ENCODE results near the gene EIF1AX.
A peak's percentile ranks its signal among the peaks of the same experiment; 100 is the strongest.
"Not testable (repeated sequence)": the region's sequence is repeated elsewhere in the genome, so short reads cannot be mapped to it uniquely, and the experiment has no call there.

Gene EIF1AX, protein sequence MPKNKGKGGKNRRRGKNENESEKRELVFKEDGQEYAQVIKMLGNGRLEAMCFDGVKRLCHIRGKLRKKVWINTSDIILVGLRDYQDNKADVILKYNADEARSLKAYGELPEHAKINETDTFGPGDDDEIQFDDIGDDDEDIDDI

DNA sequence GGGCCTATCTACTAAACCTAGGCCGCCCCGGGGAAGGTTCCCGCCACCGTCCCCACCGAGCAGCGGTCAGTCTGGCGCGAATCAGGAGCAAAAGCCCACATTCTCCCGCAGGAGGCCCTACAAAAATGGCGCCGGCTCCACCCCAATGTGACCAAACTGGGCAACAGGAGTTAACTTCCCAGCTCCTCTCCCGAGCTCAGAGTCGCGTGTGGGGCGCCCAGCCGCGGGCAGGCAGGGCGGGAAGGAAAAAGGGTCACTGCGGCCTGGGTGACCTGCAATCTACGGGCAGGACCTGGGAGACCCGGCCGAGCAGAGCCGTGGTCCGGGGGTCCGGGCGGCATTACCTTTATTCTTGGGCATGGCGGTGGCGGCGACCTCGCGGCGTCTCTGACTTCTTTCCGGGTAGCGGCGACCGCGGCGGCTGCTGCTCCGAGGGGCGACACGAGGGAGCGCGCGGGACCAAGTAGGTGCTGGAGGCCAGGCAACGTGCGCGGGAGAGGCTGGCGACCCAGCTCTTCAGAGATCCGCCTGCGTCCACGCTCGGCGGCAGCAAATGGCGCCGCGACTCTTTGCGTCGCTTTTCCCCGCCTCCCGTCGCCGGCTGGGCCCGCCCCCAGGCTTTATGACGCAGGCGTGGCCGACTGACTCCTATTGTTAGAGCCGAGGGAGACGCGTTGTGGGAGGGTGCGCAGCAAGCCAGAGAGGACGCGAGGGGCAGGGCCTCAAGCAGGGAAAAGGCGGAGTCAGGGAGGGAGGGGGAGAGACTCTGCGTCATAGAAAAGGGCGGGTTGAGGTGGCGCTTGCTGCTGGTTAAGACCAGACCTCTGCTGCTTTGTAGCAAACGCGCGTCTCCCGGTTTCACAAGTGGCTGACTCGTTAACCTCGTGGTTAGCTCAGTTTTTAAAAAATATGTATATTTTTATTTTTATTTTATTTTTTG lies at the start of gene EIF1AX:
Gene EIF1AX (minus strand): TSS at position 558 of the 940 bp plus-strand sequence. CDS start 198 bp downstream, at position 360.
- DNase-seq, result peak; percentile 69 to 85

DNA sequence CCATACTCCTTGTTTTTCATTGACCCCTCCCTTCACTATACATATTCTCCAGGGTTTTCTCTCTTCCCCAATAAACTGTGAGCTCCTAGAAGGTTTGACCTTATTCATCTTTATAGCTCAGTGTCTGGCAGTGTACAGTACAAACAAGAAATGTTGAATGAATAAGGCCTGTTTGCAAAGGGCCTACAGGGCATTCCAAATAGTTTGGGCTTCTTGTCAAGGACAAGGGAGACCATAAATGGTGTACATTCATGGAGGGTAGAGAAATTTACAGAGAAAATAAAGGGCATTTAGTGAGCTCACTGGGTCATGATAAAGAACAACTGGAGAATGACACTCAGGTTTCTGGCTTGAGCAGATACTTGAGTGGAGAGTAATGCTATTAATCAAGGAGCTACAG lies 47.5 kb upstream of the EIF1AX start:
- no peak for DNase-seq

DNA sequence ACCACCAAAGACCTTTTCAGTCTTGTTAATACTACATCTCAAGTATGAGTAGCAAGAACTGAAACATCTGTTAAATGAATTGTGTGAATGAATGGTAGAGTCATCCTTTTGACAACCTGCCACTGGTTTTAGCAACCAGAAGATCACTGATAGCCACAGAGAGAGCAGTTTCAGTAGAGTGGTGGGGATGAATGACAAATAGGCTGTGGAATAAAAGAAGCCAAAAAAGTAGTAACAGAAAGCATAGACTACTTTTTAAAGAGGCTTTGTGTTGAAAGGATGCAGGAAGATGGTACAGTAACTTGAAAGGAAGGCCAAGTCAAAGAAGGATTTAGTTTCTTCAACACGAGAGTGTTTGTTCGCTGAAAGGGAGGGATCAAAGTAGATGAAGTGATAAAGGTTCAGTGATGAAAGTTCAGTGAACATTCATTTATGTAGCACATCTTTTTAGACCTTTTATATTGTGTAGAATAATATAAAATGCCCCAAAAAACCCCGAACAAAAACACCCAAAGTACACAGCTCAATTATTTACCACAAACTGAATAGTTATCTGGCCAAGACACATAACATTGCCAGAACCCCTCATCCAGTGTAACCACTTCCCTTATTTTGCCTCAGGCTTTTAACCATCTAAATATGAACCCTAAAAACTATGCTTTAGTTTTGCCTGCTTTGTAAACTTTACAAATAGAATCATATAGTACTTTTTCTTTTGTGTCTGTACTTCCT lies 40.1 kb upstream of the EIF1AX start:
- DNase-seq, result no peak

DNA sequence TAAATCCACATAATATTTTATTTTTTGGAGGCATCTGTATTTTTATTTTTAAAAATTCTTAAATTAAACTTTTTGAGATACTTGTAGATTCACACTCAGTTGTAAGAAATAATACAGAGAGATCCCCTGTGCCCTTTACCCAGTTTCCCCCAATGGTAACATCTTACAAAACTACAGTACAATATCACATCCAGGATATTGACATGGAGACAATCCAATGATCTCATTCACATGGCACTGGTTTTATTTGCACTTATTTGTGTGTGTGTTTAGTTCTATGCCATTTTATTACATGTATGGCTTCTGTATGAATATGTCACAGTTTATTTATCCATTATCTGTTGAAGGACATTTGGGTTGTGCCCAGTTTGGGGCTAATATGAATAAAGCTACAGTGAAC lies 35.5 kb upstream of the EIF1AX start:
- DNase-seq, result no peak

DNA sequence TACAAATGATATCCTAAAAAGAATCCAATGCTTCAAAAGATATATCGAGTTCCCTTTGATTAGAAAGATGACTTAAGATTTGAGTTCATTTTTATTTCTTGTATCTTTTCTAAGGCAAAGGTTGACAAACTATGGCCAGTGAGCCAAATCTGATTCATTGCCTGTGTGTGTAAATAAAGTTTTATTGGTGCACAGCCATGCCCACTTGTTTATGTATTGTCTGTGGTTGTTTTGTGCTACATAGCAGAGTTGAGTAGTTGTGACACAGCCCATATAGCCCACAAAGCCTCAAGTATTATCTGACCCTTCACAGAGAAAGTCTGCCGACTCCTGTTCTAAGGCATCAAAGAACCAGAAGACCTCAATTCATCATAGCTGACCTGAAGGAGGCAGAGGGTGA lies 32.2 kb upstream of the EIF1AX start:
- no peak for DNase-seq

DNA sequence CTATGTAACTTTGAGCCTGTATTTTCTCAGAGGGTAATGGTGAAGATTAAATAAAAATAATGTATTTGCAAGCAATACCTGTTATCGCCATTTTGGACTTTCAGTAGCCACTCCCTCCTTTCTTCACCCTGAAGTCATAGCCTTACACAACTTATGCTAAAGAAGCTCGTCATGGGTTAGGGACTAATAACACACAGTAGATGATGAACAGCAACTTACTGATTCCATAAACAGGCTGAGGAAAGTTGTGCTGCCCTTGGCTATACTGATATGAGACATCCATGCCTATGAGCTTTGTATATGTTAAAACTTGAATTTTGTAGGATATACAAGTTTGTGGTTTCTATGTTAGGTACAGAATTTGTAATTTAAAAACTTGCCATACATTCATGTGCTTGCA lies 31.7 kb upstream of the EIF1AX start:
- DNase-seq, result no peak

DNA sequence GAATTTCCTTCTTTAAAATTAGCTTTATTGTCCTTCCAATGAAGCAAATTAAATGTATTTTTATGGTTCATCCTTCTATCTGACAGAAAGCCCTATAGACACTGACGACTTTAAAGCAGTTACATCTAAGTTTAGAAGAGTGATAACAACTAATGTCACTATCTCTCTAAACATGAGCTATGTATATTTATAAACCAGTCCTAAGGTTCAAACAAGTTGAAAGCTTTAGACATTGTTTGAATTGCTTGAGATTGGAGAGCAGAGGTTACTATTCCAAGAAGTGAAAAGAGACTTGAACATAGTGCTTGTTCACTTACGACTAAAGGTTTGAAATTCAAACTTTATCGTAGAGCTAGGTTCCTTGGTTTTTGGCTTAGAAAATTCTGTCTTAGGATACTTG lies 30.2 kb upstream of the EIF1AX start:
- no peak for DNase-seq

DNA sequence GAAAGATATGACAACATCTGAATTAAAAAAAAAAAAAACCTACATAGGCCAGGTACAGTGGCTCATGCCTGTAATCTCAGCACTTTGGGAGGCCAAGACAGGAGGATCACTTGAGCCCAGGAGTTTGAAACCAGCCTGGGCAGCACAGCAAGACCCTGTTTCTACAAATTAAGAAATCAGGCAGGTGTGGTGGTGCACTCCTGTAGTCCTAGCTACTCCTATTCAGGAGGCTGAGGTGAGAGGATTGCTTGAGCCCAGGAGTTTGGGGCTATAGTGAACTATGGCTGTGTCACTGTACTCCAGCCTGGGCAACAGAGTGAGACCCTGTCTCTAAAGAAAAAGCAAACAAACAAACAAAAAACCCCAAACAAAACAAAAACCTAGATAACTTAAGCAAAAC lies 20.9 kb upstream of the EIF1AX start:
- DNase-seq, result not testable (repeated sequence)

DNA sequence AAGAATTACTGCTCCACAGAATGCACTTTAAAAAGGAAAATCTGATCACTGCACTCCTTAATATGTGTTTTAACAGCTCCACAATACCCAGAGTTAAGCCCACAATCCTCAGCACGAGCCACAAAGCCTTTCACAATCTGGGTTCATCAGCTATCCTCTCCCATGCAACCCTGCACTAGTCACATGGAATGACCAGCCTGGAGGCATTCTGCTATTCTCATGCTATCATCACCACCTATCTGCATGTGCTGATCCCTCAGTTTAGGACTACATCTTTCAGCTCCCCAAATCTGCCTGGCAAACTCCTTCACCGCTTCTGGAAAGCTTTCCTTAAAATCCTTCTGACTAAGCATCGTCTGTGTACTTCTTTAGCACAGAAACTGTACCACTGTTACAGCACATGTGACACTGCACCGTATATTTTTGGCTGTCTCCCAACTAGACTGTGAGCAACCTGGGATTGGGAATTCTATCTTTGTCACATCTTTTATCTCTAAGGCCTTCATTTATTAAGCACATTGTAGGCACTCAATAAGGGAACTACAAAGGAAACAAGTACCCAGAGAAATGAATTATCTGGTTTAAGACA lies 18.3 kb upstream of the EIF1AX start:
- DNase-seq, result no peak

DNA sequence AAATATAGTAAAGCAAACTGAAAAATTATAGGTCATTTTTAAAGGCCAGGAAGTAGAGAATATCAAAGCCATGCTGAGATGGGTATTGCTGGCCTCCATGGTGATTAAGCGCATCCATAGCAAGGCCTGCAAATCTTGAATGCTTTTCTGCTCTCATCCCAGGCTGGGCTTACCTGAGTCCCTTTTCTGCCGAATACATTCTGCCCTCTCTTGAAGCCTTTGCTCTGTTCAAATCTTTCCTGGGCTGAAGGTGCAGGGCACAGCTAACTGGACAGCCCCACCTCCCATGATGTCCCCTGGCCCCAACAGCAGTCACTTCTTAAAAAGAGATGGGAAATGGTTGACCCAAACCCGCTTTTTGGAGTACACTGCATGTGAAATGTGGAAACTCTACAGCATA lies 10.1 kb upstream of the EIF1AX start:
- DNase-seq, result no peak

DNA sequence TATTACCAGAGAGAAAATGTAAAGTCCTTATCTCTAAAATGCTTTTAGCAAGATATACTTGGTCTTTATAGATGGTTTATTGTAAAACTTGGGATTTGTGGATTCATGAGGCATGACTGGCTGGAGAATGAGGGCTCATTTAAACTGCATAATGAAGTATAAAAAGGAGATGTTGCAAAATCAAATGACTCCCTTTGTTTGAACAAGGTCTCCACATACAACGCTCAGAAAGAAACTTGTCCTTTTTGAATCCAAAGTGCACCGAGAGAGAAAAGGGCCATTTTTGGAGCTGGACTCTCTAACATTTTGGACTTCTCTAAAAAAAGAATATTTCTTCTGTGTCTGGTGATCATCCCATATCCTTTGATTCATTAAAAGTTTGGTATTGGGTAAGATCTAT lies 7.7 kb upstream of the EIF1AX start:
- no peak for DNase-seq

DNA sequence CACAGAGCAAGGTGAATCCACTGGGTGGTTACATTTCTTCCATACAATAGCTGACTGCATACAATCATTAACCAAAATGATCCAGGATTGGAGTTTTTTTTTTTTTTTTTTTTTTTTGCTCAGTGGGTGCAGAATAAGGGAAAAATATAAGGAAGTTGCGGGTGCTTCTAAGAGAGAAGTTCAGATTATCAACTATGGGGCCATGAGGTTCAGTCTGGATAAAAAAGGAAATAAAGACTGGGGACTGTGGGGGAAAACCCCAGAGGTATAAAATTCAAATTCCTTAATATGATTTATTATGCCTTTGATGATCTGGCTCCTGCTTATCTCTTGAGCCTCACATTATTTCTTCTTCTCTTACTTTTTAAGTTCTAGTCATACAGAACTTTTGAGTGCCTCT lies 5.9 kb upstream of the EIF1AX start:
- DNase-seq, result no peak

DNA sequence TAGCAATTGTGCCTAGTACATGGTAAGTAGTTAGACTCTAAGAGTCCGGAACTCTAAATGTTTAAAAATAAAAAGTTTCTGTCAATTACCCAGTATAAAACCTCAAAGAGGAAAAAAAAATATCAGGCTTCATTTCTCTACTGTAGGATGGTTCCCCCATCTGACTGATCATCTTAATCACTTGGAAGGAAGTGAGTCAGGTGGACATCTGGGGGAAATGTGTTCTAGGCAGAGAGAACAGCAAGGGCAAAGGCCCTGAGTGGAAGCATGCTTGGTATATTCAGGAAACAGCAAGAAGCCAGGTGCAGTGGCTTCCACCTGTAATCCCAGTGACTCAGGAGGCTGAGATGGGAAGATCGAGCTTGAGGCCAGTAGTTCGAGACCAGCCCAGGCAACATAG lies 2.9 kb upstream of the EIF1AX start:
- DNase-seq, result peak; percentile 10 to 36

DNA sequence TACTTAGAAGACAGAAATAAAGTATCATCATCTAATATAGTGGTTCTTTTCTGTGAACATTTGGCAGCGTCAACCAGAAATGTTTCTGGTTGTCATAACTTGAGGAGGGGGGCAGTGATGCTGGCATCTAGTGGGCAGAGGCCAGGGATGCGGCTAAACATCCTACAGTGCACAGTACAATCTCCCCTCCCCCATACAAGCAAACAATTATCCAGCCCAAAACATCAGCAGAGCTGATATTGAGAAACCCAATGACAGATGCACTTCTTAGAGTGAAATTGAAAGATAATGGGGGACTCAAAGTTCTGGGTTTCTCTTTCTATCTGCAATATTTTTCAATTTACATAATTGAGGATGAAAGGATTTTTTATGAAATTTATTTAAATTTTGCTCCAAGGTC lies 1.9 kb upstream of the EIF1AX start:
- DNase-seq, result no peak

DNA sequence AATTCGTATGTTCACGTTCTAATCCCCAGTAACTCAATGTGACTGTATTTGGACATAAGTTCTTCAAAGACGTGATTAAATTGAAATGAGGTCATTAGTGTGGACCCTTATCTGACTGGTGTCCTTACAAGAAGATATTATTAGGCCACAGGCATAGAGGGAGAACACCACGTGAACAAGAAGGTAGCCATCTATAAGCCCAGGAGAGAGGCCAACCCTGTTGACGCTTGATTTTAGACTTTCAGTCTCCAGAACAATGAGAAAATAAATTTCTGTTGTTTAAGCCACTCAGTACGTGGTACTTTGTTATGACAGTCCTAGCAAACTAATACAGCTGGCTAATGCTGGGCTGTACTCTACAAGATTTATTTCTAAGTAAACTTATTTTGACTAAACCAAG lies 1.5 kb upstream of the EIF1AX start:
- DNase-seq, result no peak

DNA sequence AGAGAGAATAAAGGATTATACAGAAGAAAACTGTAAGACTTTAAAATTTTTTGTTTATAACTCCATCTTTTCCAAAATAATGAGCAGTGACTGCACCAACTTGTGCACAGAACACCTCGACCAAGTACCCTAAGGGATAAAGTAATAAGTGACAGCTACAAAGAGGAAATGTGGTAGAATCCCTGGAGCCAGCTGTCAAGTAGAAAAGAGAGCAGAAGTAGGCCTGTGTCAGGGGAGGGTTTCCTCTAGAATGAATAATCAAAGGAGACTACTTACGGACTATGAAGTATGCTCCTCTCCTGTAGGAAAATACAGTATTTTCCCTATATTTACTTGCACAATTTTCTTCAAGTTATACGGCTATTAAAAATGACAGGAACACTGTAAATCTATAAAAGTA lies 1.2 kb downstream of the EIF1AX start:
- no peak for DNase-seq

DNA sequence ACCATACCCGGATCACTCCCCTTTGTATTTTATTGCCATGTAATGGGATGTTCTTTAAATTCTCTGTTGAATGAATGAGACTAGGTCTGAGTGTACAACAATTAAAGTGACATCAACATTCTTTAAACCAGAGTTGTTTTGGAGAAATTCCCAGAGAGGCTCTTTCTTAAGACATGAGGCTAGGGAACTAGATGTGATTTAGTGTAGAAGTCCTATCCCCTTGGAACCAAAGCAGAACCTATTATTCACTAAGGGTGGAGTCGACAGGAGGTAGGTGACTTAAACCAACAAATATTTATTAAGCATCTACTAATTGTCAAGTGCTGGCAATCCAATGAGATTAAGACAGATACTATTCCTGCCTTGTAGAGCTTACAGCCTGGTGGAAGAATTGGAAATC lies 1.7 kb downstream of the EIF1AX start:
- DNase-seq, result no peak

DNA sequence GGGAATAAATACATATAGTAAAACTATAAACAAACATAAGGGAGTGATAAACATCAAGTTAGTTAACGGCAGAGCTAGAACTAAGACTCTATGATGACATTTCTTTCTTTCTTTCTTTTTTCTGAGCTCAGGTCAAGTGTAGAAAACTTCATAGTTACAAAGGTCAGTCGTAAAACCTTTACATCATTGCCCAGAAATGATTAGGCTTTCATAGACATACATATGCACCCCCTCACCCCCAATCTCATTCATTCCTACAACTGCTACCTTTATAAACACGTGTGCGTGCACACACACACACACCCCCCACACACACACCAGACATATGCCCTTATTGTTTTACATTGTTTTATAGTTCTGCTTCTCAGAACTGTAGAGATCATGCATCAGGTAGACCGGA lies 5.7 kb downstream of the EIF1AX start:
- DNase-seq, result no peak

DNA sequence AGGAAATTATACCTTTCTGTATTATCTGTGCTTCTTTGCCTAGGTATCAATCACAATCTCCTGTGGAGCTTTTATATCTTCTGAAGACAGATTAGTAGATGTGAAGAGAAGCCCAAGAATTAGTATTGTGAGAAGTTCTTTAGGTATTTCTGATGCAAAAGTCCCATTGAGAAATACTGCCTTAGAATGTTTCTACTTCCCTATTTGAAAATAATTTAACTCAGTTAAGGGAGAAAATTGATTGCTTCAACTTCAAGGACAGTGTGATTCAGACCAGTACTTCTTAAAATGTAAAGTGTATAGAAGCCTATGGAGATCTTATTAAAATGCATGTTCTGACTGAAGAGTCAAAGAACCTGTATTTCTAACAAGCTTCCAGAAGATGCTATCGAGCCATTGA lies 9.0 kb downstream of the EIF1AX start:
- DNase-seq, result no peak

DNA sequence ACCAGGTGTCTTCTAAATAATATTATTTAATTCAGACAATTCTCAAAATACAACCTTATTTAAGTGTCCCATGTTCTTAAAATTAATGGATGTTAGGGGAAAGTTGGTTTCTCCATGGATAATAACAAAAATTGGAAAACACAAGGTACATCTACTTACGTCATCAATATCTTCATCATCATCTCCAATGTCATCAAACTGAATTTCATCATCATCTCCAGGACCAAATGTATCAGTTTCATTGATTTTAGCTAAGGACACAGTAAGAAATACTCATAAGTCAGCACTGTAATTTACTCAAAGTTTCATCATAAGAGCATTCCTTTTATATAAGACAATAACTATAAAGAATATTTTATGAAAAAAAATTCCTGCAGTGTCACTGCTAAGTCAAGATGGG lies 11.3 kb downstream of the EIF1AX start:
- DNase-seq, result no peak

DNA sequence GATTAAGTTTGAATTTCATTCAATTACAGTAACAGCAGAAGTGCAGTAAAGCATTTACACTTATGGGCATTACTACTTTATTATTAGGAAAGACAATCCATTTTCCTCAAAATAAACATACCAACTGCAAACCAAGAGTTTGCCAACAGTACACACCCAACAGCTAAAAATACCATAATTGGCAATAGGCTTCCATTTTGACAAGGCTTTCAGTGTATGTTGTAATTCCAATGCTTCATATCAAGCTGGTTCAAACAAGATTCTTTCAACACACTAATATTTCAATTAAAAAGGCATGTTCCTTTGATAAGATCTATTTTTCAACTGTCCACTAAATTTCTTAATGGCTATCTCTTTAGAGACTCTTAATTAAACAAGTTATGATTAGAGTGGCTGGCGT lies 12.1 kb downstream of the EIF1AX start:
- no peak for DNase-seq

DNA sequence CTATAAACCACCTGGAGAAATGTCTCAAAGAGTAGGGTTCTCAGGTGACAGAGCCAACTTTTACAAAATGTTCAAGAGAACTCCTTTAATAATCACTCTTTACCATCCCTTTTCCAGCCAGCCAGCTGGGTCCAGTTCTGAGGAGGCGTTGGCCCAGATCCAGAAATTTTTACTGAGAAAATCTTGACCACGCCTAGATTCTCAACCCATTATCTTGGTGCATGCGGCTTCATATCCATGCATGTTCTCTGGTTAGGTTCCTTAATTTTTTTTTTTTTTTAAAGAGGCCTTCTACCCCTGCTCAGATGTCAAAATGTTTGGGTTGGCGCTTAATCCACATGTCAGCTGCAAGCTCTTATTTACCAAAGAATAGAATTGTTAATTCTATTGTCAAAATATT lies 13.0 kb downstream of the EIF1AX start:
- no peak for DNase-seq

DNA sequence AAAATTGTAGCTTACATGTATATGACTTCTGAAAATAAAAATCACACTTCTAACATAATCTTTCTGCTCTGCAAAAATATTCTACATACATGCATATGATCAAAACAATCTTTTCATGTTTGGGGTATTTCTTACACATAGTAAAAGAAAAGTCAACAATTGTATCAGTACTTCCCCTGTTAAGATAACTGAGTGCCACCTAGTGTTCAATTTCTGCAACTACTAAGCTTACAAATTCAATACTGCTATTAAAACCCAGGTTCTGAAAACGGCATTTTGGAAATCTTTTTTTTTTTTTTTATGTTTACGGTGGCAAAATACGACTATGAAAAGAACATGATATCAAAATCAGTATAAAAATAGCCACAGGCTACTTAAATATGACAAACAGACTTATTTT lies 14.2 kb downstream of the EIF1AX start:
- not testable (repeated sequence) for DNase-seq

DNA sequence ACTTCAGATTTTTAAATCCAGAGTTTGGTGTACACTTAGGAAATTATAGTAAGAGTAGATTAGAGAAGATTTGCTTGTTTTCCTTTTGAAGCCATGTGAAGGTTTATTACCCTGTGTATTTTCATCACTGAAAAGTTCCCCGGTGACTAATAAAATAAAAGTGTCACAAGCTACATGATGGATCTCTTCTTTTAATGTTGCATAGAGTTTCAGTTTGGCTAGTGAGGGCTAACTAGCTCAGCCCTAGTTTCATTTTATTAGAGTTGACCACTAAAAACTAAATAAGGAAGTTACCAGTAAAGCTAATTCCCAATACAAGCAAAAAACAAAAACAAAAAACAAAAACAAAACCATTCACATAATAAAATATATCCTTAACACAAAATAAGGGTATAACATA lies 14.8 kb downstream of the EIF1AX start:
- DNase-seq, result not testable (repeated sequence)

Measured in SW 1271 (cell line).